K562 (cell line): Measurements from ENCODE around the gene LYPD5. TPM values are rescaled to one million over a fixed set of nuclear protein-coding genes. Genes with fewer than 3 reads are reported as not detected.

Experiments used
- CREM ChIP-seq: IDR thresholded peaks from 2 replicates; pipeline ENCODE4 v1.6.1; 2014; ENCODE audit warnings: antibody characterized with exemption, low read depth
- DMBX1 ChIP-seq: fragments of 250-450 bp; sonication (Bioruptor Pico); IDR thresholded peaks from 2 replicates; pipeline ENCODE4 v1.8.0; 2022; ENCODE audit warnings: inconsistent platforms, mild to moderate bottlenecking, moderate library complexity, borderline replicate concordance
- DNMT1 ChIP-seq: fragments of 450-650 bp; IDR thresholded peaks from 2 replicates; pipeline ENCODE4 v1.6.1; 2016; ENCODE audit warnings: antibody characterized with exemption, mild to moderate bottlenecking
- ETV5 ChIP-seq: sonication (generic); formaldehyde crosslinking; IDR thresholded peaks from 2 replicates; pipeline ENCODE4 v1.4.0; 2020; ENCODE audit warnings: low read depth, mild to moderate bottlenecking, missing genetic modification reagents
- GTF2B ChIP-seq: IDR thresholded peaks from 2 replicates; pipeline ENCODE4 v1.6.1; 2011; ENCODE audit not compliant: insufficient read length; ENCODE audit errors: extremely low read depth
- HIVEP1 ChIP-seq: fragments of 250-450 bp; sonication (Bioruptor Pico); IDR thresholded peaks from 2 replicates; pipeline ENCODE4 v1.4.0; 2020; ENCODE audit warnings: mild to moderate bottlenecking
- HOXB6 ChIP-seq: fragments of 250-450 bp; sonication (Bioruptor Pico); IDR thresholded peaks from 2 replicates; pipeline ENCODE4 v1.5.1; 2022; ENCODE audit warnings: mild to moderate bottlenecking, borderline replicate concordance
- NR2C1 ChIP-seq, 2 experiments: fragments of 450-650 bp; IDR thresholded peaks; 2 replicates each; pipeline ENCODE4 v1.6.1; 2017; ENCODE audit warnings: mild to moderate bottlenecking in 2 of 2, antibody characterized with exemption in 1 of 2, inconsistent platforms in 1 of 2, missing compliant biosample characterization in 1 of 2, missing genetic modification characterization in 1 of 2
- REST ChIP-seq, 2 experiments: fragments of 450-650 bp; formaldehyde crosslinking in 1 of 2; IDR thresholded peaks; 2 replicates each; pipeline versions ENCODE4 v1.4.0 to v1.6.1; 2014 to 2020; ENCODE audit warnings: mild to moderate bottlenecking in 2 of 2, borderline replicate concordance in 1 of 2, low read depth in 1 of 2
- SPI1 ChIP-seq: IDR thresholded peaks from 2 replicates; pipeline ENCODE4 v1.6.1; 2011; ENCODE audit warnings: low read depth, low read length, control low read depth, borderline replicate concordance
- TRIM25 ChIP-seq: fragments of 450-650 bp; IDR thresholded peaks from 2 replicates; pipeline ENCODE4 v1.7.0; 2016; ENCODE audit warnings: borderline replicate concordance
- ZC3H4 ChIP-seq: sonication (generic); formaldehyde crosslinking; IDR thresholded peaks from 2 replicates; pipeline ENCODE4 v1.9.0; 2021; ENCODE audit warnings: missing genetic modification reagents, borderline replicate concordance
- ZNF174 ChIP-seq: fragments of 250-450 bp; sonication (Bioruptor Pico); IDR thresholded peaks from 2 replicates; pipeline ENCODE4 v1.4.0; 2020; ENCODE audit warnings: mild to moderate bottlenecking
- polyA plus RNA-seq, 8 experiments: library from polyadenylated mRNA; depleted of rRNA in 4 of 8; stranded (reverse) in 5 of 8; unstranded in 3 of 8; fragments of >200 nt; fragmentation: Nextera tagmentation in 2 of 8; fragmentation: Illumina TruSeq in 1 of 8; extraction: Ambion mirVana in 2 of 8; extraction: Trizol in 1 of 8; gene quantifications; 2 replicates each; pipeline versions ENCODE4 v1.2.1 to v1.2.3, GENCODE V29; 2011 to 2014; ENCODE audit warnings: inconsistent platforms in 1 of 8, missing spikeins in 1 of 8
- total RNA-seq, 7 experiments: library from RNA; depleted of rRNA in 6 of 7; stranded (reverse); fragments of >200 nt in 6 of 7; fragmentation: Illumina TruSeq in 2 of 7; extraction: Trizol in 2 of 7; gene quantifications; 2 replicates each; pipeline versions ENCODE4 v1.2.1 to v1.2.3, GENCODE V29; 2011 to 2021; ENCODE audit warnings: low replicate concordance in 1 of 7

The LYPD5 gene
- total and polyA plus RNA-seq, 9 of the 15 experiments (the other 6 are each of a cell fraction or from before 2014, with no cell fraction given) = 0.03 to 0.22 (median 0.10) TPM; not detected in 3

GRCh38 chr19:43789029-43789428 is 13.2 kb downstream of the LYPD5 start (continued):
- TF ChIP-seq REST (IDR thresholded peaks at IDR 0.05; ENCODE audit: borderline replicate concordance) (peak; percentile 100), REST (CRISPR knock-in tag; IDR thresholded peaks at IDR 0.05; ENCODE audit: low read depth) (peak; percentile 97), HOXB6 (no peak), ETV5 (peak; percentile 87; the same call in 1 of the 2 replicates), TRIM25 (no peak), CREM (0 out of 2 replicates have a peak, but pooled peaks have one; percentile 39), GTF2B (no peak), DNMT1 (no peak), HIVEP1 (0 out of 2 replicates have a peak, but pooled peaks have one; percentile 14), NR2C1 (IDR thresholded peaks at IDR 0.05) (no peak), NR2C1 (tag; IDR thresholded peaks at IDR 0.05) (peak; percentile 54; the same call in 1 of the 2 replicates), ZNF174 (CRISPR knock-in tag) (no peak), ZC3H4 (no peak), SPI1 (peak; percentile 94), DMBX1 (peak; percentile 81; the same call in 1 of the 2 replicates)
